GM21825 (cell line): ENCODE data around the gene FGF14.

Experiments used
- ATAC-seq: cut with Tn5 transposase; IDR thresholded peaks from one replicate; pipeline ENCODE4 v1.9.1; 2021; ENCODE audit warnings: mild to moderate bottlenecking, moderate library complexity; ENCODE audit not compliant: unreplicated experiment

FGF14 gene

GRCh38 chr13:102401766-102402165 lies at the start of gene FGF14:
FGF14 (minus strand) TSS chr13:102402048.
- no peak for ATAC-seq

GRCh38 chr13:102443249-102443648 lies 41.4 kb upstream of the FGF14 start:
- ATAC-seq: no peak

GRCh38 chr13:102441085-102441484 lies 39.2 kb upstream of the FGF14 start:
- peak; percentile 44 for ATAC-seq

- ATAC-seq: peak; percentile 51
Measured at GRCh38 chr13:102440259-102440936, 38.5 kb upstream of the FGF14 start.

GRCh38 chr13:102422690-102423089 lies 20.8 kb upstream of the FGF14 start:
- no peak for ATAC-seq

GRCh38 chr13:102405499-102406100 lies 3.8 kb upstream of the FGF14 start:
- no peak for ATAC-seq

- ATAC-seq: peak; percentile 52
Measured at GRCh38 chr13:102402290-102402689, 442 bp upstream of the FGF14 start.

GRCh38 chr13:102401265-102401664 lies 583 bp downstream of the FGF14 start:
- no peak for ATAC-seq

- ATAC-seq: no peak
Measured at GRCh38 chr13:102400675-102401145, 1.1 kb downstream of the FGF14 start.

GRCh38 chr13:102399791-102400674 lies 1.8 kb downstream of the FGF14 start:
- peak; percentile 53 for ATAC-seq

- ATAC-seq: no peak
Measured at GRCh38 chr13:102395939-102396338, 5.9 kb downstream of the FGF14 start.

GRCh38 chr13:102395174-102395573 lies 6.7 kb downstream of the FGF14 start:
- no peak for ATAC-seq

GRCh38 chr13:102394158-102395053 lies 7.4 kb downstream of the FGF14 start:
- peak; percentile 97 for ATAC-seq

- no peak for ATAC-seq
Measured at GRCh38 chr13:102392481-102393209, 9.2 kb downstream of the FGF14 start.

GRCh38 chr13:102386461-102386860 lies 15.4 kb downstream of the FGF14 start:
- no peak for ATAC-seq

- no peak for ATAC-seq
Measured at GRCh38 chr13:102380012-102380411, 21.8 kb downstream of the FGF14 start.

GRCh38 chr13:102376318-102376717 lies 25.5 kb downstream of the FGF14 start:
- no peak for ATAC-seq

GRCh38 chr13:102374726-102375125 lies 27.1 kb downstream of the FGF14 start:
- ATAC-seq: no peak

GRCh38 chr13:102374233-102374632 lies 27.6 kb downstream of the FGF14 start:
- ATAC-seq: no peak

- ATAC-seq: no peak
Measured at GRCh38 chr13:102373221-102373620, 28.6 kb downstream of the FGF14 start.
